IPS-11a (cell line): ENCODE measurements around the gene HNF4A.
"Not testable (repeated sequence)": the region's sequence is repeated elsewhere in the genome, so short reads cannot be mapped to it uniquely, and the experiment has no call there.

Experiments
- H3K4me3 ChIP-seq: one replicate; pipeline ENCODE4 v1.5.1; 2013; ENCODE audit warnings: low read depth, low read length, control low read depth

HNF4A gene

DNA sequence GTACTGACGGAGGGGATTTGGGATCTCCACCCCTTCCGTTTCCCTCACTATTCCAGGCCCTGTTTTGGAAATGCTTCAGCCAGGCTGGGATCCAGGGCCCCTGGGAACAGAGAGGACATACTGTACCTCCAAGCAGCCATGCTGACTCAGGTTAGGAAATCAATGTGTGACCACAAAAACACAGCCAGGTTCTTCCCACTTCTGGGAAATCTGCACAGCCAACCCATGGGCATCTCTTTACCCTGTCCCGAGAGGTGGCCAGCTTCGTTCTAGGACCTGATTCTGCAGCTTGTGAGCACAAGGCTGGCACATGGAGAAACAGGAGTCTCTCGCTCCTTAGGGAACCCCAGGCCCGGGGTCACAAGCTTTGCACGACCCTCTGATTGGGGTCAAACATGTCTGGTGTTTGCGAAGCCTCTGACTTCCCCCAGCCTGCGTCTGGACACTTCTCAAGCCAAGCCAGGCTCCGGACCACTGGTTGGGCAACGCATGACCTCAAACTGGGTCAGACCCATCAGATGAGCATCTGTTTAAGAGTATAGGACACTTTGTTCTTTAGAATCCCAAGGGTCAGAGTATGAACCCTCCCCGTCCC, 111.9 kb downstream of the HNF4A start:
- no peak overlapping the region for H3K4me3 ChIP-seq

DNA sequence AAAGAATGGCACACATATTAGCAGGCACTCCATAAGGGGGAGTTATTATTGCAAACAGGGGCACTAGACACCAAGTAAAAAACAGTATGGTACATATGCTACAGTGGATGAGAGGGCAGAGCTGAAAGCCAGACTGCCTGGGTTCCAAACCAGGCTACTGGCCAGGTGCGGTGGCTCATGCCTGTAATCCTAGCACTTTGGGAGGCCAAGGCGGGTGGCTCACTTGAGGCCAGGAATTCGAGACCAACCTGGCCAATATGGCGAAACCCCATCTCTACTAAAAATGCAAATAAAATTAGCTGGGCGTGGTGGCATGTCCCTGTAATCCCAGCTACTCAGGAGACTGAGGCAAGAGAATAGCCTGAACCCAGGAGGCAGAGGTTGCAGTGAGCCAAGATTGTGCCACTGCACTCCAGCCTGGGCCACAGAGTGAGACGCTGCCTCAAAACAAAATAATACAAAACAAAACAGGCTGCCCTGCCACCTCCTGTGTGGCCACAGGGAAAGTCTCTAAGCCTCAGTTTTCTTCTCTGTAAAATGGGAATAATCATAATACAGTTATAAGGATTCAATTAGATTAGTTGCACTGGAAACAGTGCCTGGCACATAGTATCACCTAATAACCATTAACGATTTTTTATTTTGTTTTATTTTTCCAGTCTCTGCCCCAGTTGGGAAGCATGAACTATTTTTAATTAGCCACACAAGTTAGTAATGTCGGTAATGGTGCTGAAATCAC, 112.7 kb downstream of the HNF4A start:
- H3K4me3 ChIP-seq, result no peak overlapping the region

DNA sequence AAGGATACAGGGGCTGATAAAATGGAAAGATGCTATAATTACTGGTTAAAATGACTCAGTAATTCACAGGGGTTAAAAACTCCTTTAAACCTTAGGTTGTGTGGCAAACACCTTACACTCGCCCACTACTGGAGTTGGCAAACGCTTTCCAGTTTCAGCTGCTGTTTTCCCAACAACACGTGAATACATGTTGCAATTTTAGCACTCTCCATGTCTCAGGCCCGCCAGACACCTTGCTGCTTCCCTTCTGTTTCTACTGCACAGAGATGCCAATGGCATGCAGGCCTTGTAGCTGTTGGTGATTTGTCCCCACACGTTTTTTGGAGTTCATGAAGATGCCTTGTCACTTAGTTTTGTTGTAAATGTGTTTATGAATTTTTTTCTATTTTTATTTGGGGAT, 114.8 kb downstream of the HNF4A start:
- no peak overlapping the region for H3K4me3 ChIP-seq

DNA sequence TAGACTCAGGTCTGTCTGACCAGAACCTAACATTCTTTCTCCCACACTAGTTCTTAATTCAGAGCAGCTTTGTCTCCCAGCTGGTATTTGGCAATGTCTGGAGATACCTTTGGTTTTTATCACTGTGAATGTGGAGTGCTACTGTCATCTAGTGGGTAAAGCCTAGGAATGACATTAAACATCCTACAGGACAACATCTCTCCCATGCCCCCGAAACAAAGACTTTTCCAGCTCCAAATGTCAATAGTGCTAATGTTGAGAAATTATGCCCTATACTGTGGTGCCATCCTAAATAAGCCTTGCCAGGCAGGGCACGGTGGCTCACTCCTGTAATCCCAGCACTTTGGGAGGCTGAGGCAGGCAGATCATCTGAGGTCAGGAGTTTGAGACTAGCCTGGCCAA, 116.0 kb downstream of the HNF4A start:
- no peak overlapping the region for H3K4me3 ChIP-seq

DNA sequence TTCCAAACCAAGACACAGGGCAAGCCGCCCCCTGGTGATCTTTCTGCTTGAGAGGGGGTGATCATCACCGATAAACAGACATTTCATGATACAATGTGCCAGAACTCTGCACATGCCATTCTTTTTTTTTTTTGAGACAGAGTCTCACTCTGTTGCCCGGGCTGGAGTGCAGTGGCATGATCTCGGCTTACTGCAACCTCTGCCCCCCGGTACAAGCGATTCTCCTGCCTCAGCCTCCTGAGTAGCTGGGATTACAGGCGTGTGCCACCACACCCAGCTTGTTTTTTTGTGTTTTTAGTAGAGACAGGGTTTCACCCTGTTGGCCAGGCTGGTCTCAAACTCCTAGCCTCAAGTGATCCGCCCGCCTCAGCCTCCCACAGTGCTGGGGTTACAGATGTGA, 116.8 kb downstream of the HNF4A start:
- H3K4me3 ChIP-seq, result not testable (repeated sequence)

DNA sequence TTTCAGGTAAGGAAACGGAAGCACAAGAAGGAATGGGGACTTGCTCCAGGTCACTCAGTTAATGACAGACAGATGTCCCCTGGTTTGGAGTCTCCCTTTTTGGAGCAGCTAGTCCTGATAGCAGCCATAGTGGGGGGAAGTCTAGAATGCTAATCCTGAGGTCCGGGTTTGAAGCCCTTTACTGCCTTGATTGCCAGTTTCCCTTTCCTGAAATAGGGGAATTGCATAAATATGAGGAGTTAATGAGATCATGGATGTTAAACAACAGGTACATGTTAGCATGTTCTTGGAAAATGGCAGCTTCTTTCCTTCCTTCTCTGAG, 119.8 kb downstream of the HNF4A start:
- H3K4me3 ChIP-seq, result peak overlapping the region; percentile 88

DNA sequence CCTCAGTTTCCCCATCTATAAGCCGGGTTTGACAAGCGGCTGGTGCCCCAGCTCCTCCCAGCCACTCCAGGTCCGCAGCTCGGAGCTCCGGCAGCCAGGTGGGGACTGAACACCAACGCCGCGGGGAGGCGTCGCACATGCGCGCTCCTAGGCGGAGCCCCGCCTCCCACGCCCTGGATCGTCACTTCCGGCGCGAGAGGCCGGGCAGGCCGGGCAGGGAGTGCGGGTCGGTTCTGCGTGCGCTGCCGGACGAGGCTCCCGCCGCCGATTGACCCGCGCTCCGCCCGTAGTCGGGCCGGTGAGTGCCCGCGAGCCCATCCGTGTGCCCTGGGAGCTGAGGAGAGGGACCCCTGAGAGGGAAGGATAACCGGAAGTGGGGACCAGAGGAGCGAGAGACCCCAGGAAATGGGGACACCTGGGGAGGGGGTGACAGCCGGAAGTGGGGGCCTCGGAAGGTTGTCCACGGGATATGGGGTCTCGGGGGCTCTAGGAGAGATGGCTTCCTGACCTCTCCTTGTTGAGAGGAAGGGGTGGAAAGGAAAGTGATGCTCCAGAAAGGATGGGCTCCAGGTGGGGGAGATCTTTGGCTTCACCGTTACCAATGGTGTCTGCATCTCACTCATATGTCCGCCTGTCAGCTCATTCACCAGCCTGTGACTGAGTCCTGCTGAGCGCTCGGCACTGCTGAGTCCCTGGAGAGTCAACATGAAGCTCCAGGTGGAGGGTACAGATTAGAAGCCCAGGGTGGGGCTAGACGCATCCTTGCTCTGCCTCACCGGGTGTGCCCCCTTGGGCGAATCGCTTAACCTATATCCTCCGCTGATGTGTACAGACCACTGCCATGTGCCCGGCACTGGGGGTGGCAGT, 120.4 kb downstream of the HNF4A start, which contains the start of gene TTPAL:
Gene TTPAL (plus strand): TSS at position 181 of the 867 bp plus-strand sequence. CDS start 4,126 bp downstream, outside the sequence.
- peak within 1 kb of the TSS; percentile 88 for H3K4me3 ChIP-seq

DNA sequence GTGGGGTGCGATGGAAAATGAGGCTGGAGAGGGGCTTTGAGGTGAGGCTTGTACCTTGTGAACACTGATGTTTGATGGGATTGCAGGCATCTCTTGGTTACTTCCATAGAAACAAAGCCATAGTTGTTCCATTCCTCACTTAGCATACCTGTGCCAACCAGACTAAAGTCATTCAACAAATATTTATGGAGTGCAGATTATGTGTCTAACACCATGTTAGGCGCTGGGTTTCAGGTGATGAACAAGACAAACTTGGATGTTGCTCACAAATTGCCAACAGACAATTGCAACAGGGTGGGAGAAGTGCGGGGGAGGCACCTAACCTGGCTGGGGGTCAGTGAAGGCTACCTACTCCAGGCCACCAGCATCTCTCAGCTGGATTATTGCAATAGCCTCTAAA, 121.7 kb downstream of the HNF4A start:
- no peak overlapping the region for H3K4me3 ChIP-seq

DNA sequence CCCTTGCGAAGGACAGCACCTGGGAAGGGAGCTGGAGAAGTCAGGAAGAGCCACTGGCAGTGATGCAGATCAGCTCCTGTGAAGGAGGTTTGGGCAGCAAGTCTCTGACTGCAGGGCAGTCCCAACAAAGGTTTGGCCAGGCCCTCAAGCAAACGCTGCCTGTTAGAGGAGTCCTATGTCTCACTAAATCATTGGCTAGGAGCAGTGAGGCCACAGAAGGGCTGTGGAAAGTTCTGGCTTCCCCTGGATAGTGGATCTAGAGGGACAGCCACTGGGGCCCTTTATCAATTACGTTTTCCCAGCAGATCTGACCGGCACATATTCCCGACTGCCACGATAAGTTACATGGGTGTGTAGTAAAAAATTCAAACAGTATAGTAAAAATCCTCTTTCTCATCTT, 122.7 kb downstream of the HNF4A start:
- H3K4me3 ChIP-seq, result no peak overlapping the region

DNA sequence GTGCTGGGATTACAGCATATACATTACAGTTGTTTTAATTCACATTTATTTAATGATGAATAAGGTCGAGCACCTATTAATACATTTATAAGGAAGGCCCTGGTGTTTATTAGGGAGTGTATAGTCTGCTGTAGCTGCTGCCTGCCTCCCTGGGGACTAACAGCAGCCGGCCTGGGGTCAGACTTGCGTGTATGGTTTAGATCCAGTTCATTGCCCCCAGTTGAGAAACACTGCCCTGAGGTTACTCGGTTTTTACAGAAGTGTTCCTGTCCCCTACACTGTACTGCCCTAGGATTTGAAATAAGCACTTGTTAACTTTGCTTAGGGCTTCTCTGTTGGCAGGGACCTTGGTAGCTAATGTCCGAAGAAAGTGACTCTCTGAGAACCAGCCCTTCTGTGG, 124.1 kb downstream of the HNF4A start:
- H3K4me3 ChIP-seq, result no peak overlapping the region

DNA sequence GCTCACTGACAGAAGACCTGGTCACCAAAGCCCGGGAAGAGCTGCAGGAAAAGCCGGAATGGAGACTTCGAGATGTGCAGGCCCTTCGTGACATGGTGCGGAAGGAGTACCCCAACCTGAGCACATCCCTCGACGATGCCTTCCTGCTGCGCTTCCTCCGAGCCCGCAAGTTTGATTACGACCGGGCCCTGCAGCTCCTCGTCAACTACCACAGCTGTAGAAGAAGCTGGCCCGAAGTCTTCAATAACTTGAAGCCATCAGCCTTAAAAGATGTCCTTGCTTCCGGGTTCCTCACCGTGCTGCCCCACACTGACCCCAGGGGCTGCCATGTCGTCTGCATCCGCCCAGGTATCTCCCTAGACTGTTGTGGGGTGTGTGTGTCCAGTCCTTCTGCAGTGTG, 124.6 kb downstream of the HNF4A start:
- H3K4me3 ChIP-seq, result no peak overlapping the region

DNA sequence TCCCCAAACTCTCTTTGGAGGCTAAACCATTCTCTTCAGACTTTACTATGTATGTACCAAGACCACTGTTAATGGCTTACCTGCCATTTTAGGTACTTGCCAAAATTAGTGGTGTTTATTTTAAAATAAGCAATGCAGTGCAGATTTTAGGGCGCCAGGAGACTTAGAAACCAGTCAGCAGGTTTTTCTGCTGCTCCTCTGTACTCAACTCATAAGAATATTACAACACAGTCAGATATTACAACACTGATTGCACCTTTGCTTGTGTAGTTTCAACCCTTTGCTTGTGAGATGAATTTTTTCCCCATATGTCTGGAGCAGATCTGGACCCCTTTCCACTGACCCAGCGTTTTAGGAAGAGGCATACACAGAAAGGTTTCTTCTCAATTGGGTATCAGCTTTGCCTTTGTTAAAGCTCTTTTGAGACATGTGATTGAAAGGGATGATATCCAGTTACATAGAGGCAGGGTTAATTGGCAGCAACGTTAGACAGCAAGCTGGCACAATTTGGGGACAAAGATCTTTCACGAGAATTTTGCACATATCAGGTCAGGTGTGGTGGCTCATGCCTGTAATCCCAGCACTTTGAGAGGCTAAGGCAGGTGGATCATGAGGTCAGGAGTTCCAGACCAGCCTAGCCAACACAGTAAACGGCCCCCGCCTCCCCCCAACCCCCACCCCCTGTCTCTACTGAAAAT, 126.4 kb downstream of the HNF4A start:
- H3K4me3 ChIP-seq, result no peak overlapping the region

DNA sequence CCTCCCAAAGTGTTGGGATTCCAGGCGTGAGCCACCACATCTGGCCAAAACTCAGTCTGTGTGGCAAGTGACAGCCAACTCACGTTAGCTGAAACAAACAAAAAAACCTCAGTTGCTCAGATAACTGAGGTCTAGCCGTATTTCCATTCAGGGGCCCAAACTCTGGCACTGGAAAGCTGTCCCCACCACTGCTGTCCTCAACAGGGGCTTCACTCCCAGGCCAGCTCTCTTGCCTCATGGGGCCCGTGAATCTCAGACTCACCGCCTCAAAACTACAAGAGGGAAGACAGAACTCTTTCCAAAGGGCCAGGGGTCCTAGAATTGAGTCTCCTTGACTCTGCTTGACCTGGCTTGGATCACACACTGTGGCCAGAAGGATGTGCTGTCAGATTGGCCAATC, 127.6 kb downstream of the HNF4A start:
- no peak overlapping the region for H3K4me3 ChIP-seq
